ENCODE data around the gene LMF2.

The LMF2 gene

GRCh38 chr22:50535113-50535512 lies 27.6 kb upstream of the LMF2 start:
- DNase-seq (ENCODE audit: low read depth, low spot score), result no peak

- peak; percentile 60 for DNase-seq (ENCODE audit: low read depth, low spot score)
Observed at GRCh38 chr22:50533856-50534711, 26.6 kb upstream of the LMF2 start.

- DNase-seq (ENCODE audit: low read depth, low spot score), result peak; percentile 52
Observed at GRCh38 chr22:50532824-50533796, 25.6 kb upstream of the LMF2 start.

- DNase-seq (ENCODE audit: low read depth, low spot score), result peak; percentile 52
Observed at GRCh38 chr22:50531962-50532674, 24.6 kb upstream of the LMF2 start.

GRCh38 chr22:50531546-50531961 lies 24.1 kb upstream of the LMF2 start:
- DNase-seq (ENCODE audit: low read depth, low spot score), result peak; percentile 27

- peak; percentile 79 for DNase-seq (ENCODE audit: low read depth, low spot score)
Observed at GRCh38 chr22:50530877-50531545, 23.5 kb upstream of the LMF2 start.

GRCh38 chr22:50530580-50530876 lies 23.0 kb upstream of the LMF2 start:
- no peak for DNase-seq (ENCODE audit: low read depth, low spot score)

GRCh38 chr22:50529897-50530579 lies 22.5 kb upstream of the LMF2 start, which contains the start of gene TYMP:
Gene TYMP (minus strand): TSS chr22:50530012. CDS start chr22:50529709, 303 bp downstream.
- no peak for DNase-seq (ENCODE audit: low read depth, low spot score)

GRCh38 chr22:50529416-50529896 lies 22.0 kb upstream of the LMF2 start:
- DNase-seq (ENCODE audit: low read depth, low spot score), result peak; percentile 36

GRCh38 chr22:50528682-50529415 lies 21.3 kb upstream of the LMF2 start:
- no peak for DNase-seq (ENCODE audit: low read depth, low spot score)

GRCh38 chr22:50527921-50528681 lies 20.6 kb upstream of the LMF2 start:
- no peak for DNase-seq (ENCODE audit: low read depth, low spot score)

- DNase-seq (ENCODE audit: low read depth, low spot score), result peak; percentile 59
Observed at GRCh38 chr22:50526834-50527801, 19.6 kb upstream of the LMF2 start.

GRCh38 chr22:50526108-50526833 lies 18.8 kb upstream of the LMF2 start:
- peak; percentile 74 for DNase-seq (ENCODE audit: low read depth, low spot score)

GRCh38 chr22:50525858-50526107 lies 18.3 kb upstream of the LMF2 start:
- DNase-seq (ENCODE audit: low read depth, low spot score), result no peak

GRCh38 chr22:50525104-50525857 lies 17.8 kb upstream of the LMF2 start, which contains the start of gene SCO2:
Gene SCO2 (minus strand): TSS chr22:50525598. CDS start chr22:50524411, 1,187 bp downstream.
- peak; percentile 98 for DNase-seq (ENCODE audit: low read depth, low spot score)

- DNase-seq (ENCODE audit: low read depth, low spot score), result no peak
Observed at GRCh38 chr22:50524676-50525103, 17.2 kb upstream of the LMF2 start.
